Measurements from ENCODE around the gene PERCC1.

PERCC1 gene

GRCh38 chr16:1413684-1414531 lies 17.0 kb upstream of the PERCC1 start:
- peak; percentile 69 to 70 for ATAC-seq

- peak; percentile 67 to 68 for ATAC-seq
Observed at GRCh38 chr16:1414532-1415260, 16.2 kb upstream of the PERCC1 start, which contains the start of gene UNKL. TSS of gene UNKL (minus strand) at chr16:1414704. CDS start at chr16:1414691, 13 bp downstream.

- no peak for ATAC-seq
Observed at GRCh38 chr16:1416521-1416941, 14.3 kb upstream of the PERCC1 start.

GRCh38 chr16:1420111-1420539 lies 10.8 kb upstream of the PERCC1 start:
- ATAC-seq = no peak

DNA sequence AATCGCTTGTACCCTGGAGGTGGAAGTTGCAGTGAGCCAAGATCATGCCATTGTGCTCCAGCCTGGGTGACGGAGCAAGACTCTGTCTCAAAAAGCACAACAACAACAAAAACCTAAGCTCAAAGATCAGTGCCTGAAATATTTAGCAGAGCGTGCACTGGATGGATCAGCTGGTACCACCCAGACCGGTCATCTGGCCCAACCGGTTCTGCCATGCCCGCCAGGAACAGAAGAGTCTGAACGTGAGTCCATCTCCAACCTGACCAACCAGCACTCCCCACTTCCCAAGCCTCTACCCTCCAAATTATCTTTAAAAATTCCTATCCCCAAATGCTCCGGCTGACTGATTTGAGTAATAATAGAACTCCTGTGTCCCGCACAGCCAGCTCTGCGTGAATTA lies 8.8 kb upstream of the PERCC1 start:
- no peak for ATAC-seq

DNA sequence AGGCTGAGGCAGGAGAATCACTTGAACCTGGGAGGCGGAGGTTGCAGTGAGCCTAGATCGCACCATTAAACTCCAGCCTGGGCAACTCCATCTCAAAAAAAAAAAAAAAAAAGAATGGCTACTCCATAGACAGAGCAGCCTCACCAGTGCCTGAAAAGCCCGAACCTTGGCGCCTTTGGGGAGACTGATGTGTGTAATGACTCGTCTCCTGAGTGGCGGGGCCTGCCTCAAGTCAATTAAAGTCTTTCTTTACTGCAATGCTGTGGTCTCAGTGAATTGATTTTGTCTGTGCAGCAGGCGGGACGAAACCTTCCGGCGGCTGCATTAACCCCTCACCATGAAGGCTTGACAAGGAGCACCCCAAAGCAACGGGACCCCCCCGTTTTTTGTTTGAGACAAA lies 6.8 kb upstream of the PERCC1 start:
- no peak for ATAC-seq

GRCh38 chr16:1425616-1426370 lies 5.1 kb upstream of the PERCC1 start:
- no peak for ATAC-seq

GRCh38 chr16:1426734-1427471 lies 4.0 kb upstream of the PERCC1 start:
- no peak for ATAC-seq

GRCh38 chr16:1427473-1428461 lies 3.1 kb upstream of the PERCC1 start:
- no peak for ATAC-seq

DNA sequence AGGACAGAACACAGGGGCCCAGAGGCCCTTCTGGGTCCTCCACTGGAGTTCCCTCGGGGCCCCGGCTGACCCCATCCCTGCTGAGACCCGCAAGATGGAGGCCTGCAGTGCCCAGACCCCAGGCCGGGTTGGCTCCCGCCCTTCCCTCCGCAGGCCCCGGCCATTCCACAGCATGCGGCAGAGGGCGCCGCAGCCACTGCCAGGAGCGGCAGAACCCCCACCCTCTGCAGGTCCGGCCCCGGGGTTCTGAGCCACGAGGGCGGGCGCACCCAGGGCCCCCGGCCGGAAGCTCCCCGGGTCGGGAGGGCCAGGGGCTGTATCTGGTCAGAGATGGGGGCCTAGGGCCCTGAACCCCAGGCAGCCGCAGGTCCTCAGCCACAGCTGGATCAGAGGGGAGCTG lies 2.4 kb upstream of the PERCC1 start:
- peak; percentile 61 to 76 for ATAC-seq

DNA sequence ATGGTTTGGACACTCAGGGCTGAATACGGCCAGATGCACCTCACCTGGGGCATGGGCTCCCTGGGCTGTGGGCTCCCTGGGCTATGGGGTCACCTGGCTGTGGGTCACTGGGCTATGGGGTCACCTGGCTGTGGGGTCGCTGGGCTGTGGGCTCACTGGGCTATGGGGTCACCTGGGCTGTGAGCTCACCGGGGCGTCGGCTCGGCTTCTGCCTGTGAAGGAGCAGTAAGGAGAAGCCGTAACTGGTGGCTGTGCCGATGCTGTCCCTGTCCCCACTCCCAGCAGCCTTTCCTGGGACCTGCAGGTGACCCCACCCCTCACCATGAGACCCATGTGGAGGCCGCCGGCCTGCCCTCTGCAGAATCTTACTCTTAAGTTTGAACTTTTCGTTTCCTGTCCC lies 1.9 kb upstream of the PERCC1 start:
- ATAC-seq = no peak

DNA sequence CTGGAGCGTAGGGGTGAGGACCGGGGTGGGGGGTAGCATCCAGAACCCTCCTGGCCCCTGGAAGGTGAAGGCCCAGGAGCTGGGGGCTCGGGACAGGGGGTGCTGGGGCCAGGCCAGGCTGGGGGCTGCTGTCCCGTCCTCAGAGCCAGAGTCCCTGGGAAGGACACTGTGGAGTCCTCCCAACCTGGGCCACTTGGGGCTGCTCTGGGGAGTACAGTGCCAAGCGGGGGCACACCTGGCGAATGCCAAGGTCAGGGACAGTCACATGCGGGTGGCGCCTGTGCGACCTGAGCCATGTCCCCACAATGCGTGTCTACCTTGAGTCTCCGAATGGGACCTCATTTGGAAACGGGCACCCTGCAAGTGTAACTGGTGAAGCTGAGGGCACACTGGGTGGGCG lies 1.2 kb upstream of the PERCC1 start:
- ATAC-seq = no peak

- ATAC-seq = no peak
Observed at GRCh38 chr16:1430214-1430758, 592 bp upstream of the PERCC1 start.

GRCh38 chr16:1431497-1432270 lies 806 bp downstream of the PERCC1 start:
- ATAC-seq = no peak

- no peak for ATAC-seq
Observed at GRCh38 chr16:1432388-1433262, 1.7 kb downstream of the PERCC1 start.

GRCh38 chr16:1433263-1433560 lies 2.3 kb downstream of the PERCC1 start:
- ATAC-seq = no peak

DNA sequence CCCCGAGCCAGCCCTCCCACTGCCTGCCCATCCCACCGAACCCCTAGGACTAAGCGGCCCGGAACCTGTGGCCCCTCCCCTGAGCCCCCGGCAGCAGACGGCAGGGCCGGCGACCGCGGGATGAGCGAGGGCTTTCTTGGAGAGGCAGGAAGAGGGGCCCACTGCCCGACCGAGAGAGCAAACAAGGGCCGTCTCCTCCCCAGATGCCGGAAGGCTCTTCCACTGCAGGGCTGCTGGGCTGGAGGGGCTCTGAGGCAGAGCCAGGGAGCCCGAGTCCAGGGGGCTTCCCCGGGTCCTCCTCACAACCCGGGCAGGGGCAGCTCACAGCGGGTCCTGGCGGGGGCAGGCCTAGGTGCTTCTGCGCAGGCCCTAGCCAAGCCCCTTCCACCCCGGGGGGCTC lies 2.9 kb downstream of the PERCC1 start:
- ATAC-seq = no peak

GRCh38 chr16:1434644-1435592 lies 4.0 kb downstream of the PERCC1 start:
- no peak for ATAC-seq

Data from activated CD4-positive, CD25-positive, alpha-beta regulatory T cell treated with anti-CD3 and anti-CD28 coated beads, Interleukin-2, amount 50 U/mL, for 24 hours (primary cell).